Endothelial cell (in vitro differentiated cells): ENCODE data around the gene FAAP20. TPM values are rescaled to one million over a fixed set of nuclear protein-coding genes. Genes with fewer than 3 reads are reported as not detected.
A peak's percentile ranks its signal among the peaks of the same experiment; 100 is the strongest.

Experiments
- DNase-seq: peaks from one replicate; pipeline ENCODE4 v3.0.0; 2021; ENCODE audit warnings: low spot score
- H3K27ac Mint-ChIP-seq: one replicate; pipeline ENCODE4 v1.8.0; 2021; ENCODE audit warnings: mixed read lengths, inconsistent platforms; ENCODE audit not compliant: unreplicated experiment
- H3K27me3 Mint-ChIP-seq: one replicate; pipeline ENCODE4 v1.8.0; 2021; ENCODE audit warnings: mild to moderate bottlenecking, moderate library complexity, mixed read lengths, inconsistent platforms; ENCODE audit not compliant: unreplicated experiment
- H3K36me3 Mint-ChIP-seq: one replicate; pipeline ENCODE4 v1.8.0; 2021; ENCODE audit warnings: mild to moderate bottlenecking, low read depth, mixed read lengths, inconsistent platforms; ENCODE audit not compliant: unreplicated experiment
- H3K4me1 Mint-ChIP-seq: one replicate; pipeline ENCODE4 v1.8.0; 2021; ENCODE audit warnings: mild to moderate bottlenecking, mixed read lengths, inconsistent platforms; ENCODE audit not compliant: unreplicated experiment
- H3K4me3 Mint-ChIP-seq: one replicate; pipeline ENCODE4 v1.8.0; 2021; ENCODE audit warnings: mild to moderate bottlenecking, mixed read lengths, inconsistent platforms; ENCODE audit not compliant: unreplicated experiment
- H3K9me3 Mint-ChIP-seq: one replicate; pipeline ENCODE4 v1.8.0; 2021; ENCODE audit warnings: mixed read lengths, inconsistent platforms; ENCODE audit not compliant: unreplicated experiment
- CTCF ChIP-seq: fragments of 200-600 bp; sonication (generic); IDR thresholded peaks from one replicate; pipeline ENCODE4 v1.5.0; 2021; ENCODE audit warnings: antibody characterized with exemption; ENCODE audit not compliant: unreplicated experiment
- total RNA-seq: library from RNA; stranded (reverse); fragmentation: NEBNext Ultra II Directional; extraction: Animal tissue kit (Norgen Biotek cat#: 25700); gene quantifications from one replicate; pipeline ENCODE4 v1.2.1, GENCODE V29; 2021; ENCODE audit not compliant: unreplicated experiment

The FAAP20 gene
- total RNA-seq, 1 donor from 2014 or later: 118 TPM

DNA sequence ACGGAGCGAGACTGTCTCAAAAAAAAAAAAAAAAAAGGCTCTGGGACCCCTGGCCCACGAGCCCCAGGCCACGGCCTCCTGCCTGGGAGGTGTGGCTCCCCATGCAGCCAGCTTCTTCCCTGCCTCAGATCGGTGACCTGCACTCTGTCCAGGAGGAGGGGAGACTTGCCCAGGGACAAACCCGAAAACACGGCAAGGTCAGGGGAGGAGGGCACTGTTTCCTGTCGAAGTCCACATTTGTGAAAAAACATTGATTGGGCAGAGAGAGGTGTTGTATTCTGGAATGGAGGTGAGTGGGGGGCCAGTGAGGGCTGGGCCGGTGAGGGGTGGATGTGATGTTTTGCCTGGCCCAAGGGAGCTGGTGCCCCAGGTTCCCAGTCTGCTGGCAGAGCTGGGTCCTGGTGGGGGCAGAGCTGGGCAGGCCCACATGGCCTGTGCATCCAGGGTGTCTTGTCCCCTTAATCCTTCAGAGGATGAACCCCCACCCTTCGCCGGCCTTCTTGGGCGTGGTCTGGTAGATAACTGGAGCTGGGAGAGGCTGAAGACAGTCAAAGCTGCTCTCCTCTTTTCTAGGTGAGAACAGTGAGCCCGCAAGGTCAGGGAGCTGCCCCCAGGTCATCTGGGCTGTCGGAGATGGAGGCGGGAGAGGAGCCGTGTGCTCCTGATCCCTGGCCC, 12.4 kb upstream of the FAAP20 start:
- Mint-ChIP-seq H3K27me3 (peaks cover 10% of the 10 kb centered on the region), H3K4me1 (peaks cover 2% of the 10 kb centered on the region), H3K36me3 (peaks cover 3% of the 10 kb centered on the region), H3K27ac (no peak overlapping the region), H3K9me3 (no peaks in the 10 kb centered on the region), H3K4me3 (no peak overlapping the region)
- no peak for DNase-seq
- no peak for TF ChIP-seq CTCF

- peaks cover 3% of the 10 kb centered on the region for H3K36me3 Mint-ChIP-seq
- peaks cover 2% of the 10 kb centered on the region for H3K4me1 Mint-ChIP-seq
- TF ChIP-seq CTCF: no peak
- peak; percentile 94 for DNase-seq
- no peak overlapping the region for H3K4me3 Mint-ChIP-seq
- peaks cover 11% of the 10 kb centered on the region for H3K27me3 Mint-ChIP-seq
- no peaks in the 10 kb centered on the region for H3K9me3 Mint-ChIP-seq
- H3K27ac Mint-ChIP-seq: no peak overlapping the region
Observed at GRCh38 chr1:2205191-2205952, 10.8 kb upstream of the FAAP20 start.

DNA sequence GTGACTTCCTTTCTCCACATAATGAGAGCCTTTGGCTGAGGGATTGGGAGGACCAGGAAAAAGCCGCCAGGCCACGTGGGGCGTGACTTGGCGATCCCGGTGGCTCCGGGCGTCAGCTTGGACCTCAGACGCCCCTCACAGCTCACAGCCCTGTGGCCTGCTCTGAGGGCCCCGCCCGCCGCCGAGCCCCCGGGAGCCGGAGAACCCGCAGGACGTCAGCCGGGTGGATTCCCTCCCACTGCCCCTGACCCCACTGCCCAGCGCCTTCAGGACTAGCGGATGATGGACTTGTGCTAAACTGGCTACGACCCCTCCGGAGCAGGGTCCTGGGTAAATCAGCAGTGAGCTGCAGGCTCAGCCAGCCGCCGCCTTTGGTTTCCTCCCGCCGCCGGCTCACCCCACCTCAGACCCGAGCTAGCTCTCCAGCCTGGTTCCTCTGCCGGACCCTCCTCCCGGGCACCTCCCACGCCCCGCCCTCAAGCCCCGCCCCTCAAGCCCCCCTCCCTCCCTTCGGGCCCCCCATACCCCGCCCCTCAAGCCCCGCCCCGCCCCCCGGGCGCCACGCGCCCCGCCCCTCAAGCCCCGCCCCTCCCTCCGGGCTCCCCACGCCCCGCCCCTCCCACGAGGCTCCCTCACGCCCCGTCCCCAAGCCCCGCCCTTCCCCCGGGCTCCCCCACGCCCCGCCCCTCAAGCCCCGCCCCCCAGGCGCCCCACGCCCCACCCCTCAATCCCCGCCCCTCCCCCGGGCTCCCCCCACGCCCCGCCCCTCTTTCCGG, 10.0 kb upstream of the FAAP20 start:
- Mint-ChIP-seq H3K4me3 (no peak overlapping the region), H3K27me3 (peaks cover 15% of the 10 kb centered on the region)
- no peak for TF ChIP-seq CTCF

DNA sequence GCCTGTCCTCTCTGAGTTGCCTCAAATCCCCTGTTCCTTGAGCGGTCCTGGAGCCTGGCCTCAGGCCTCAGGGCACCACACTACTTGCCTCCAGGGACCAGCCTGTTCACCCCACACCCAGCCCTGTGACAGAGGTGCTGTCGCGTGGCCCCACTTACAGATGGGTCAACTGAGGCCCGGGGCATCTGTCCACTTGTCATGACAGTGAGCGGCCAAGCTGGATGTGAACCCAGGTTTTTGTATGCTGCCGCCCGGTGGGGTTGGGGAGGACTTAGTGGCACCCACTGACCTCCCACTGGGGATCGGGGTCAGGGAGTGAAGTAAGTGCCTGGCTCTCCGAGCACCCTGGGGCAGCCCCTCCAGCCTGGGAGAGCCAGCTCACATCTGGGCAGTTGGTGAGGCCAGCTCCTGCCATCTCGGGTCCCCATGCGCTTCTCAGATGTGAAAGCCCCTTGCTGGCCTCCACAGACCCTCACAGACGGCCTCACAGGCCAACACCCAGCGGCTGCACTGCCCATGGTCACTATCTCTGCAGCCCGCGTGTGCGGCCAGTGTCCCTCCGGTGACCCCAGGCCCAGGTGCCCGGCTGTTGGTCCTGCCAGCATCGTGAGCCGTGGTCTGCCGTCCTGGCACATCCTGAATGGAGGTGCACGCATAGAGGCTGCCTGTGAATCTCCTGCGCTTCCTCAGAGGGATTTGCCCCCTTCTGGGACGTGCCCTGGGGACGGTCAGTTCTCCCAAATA, 9.3 kb upstream of the FAAP20 start:
- H3K27me3 Mint-ChIP-seq: peaks cover 15% of the 10 kb centered on the region
- H3K9me3 Mint-ChIP-seq: no peaks in the 10 kb centered on the region
- no peak overlapping the region for H3K27ac Mint-ChIP-seq
- no peak for DNase-seq
- H3K4me3 Mint-ChIP-seq: no peak overlapping the region
- H3K4me1 Mint-ChIP-seq: no peaks in the 10 kb centered on the region
- no peaks in the 10 kb centered on the region for H3K36me3 Mint-ChIP-seq
- no peak for TF ChIP-seq CTCF

More for the DNA sequence above, 10.0 kb upstream of the FAAP20 start:
- Mint-ChIP-seq H3K9me3 (no peaks in the 10 kb centered on the region), H3K27ac (no peak overlapping the region), H3K4me1 (peaks cover 2% of the 10 kb centered on the region), H3K36me3 (peaks cover 3% of the 10 kb centered on the region)
- DNase-seq: peak; percentile 84
